Osteocyte (in vitro differentiated cells): ENCODE measurements around the gene MGRN1. TPM values are rescaled to one million over a fixed set of nuclear protein-coding genes. Genes with fewer than 3 reads are reported as not detected.

Experiments used
- DNase-seq: peaks from one replicate; pipeline ENCODE4 v3.0.0; 2021; ENCODE audit warnings: mixed read lengths; ENCODE audit not compliant: unreplicated experiment; ENCODE audit errors: extremely low spot score
- H3K27ac Mint-ChIP-seq: one replicate; pipeline ENCODE4 v1.8.0; 2021; ENCODE audit warnings: mild to moderate bottlenecking, mixed read lengths; ENCODE audit not compliant: unreplicated experiment
- H3K27me3 Mint-ChIP-seq: one replicate; pipeline ENCODE4 v1.8.0; 2021; ENCODE audit warnings: mixed read lengths; ENCODE audit not compliant: unreplicated experiment
- H3K36me3 Mint-ChIP-seq: one replicate; pipeline ENCODE4 v1.8.0; 2021; ENCODE audit warnings: mixed read lengths; ENCODE audit not compliant: unreplicated experiment
- H3K4me1 Mint-ChIP-seq: one replicate; pipeline ENCODE4 v1.8.0; 2021; ENCODE audit warnings: mixed read lengths; ENCODE audit not compliant: unreplicated experiment
- H3K4me3 Mint-ChIP-seq: one replicate; pipeline ENCODE4 v1.8.0; 2021; ENCODE audit warnings: mild to moderate bottlenecking, moderate library complexity, mixed read lengths; ENCODE audit not compliant: unreplicated experiment
- H3K9me3 Mint-ChIP-seq: one replicate; pipeline ENCODE4 v1.8.0; 2021; ENCODE audit warnings: mixed read lengths; ENCODE audit not compliant: unreplicated experiment
- CTCF ChIP-seq: fragments of 200-600 bp; sonication (generic); IDR thresholded peaks from 2 replicates; pipeline ENCODE4 v1.5.0; 2021; ENCODE audit warnings: antibody characterized with exemption, mild to moderate bottlenecking, moderate library complexity
- total RNA-seq: library from RNA; stranded (reverse); gene quantifications from 2 replicates; pipeline ENCODE4 v1.2.1, GENCODE V29; 2021

The MGRN1 gene
- total RNA-seq, 1 donor from 2014 or later, result 94.6 TPM

- Mint-ChIP-seq H3K27me3 (no peaks in the 10 kb centered on the region), H3K9me3 (no peaks in the 10 kb centered on the region), H3K27ac (peak overlapping the region; percentile 81), H3K36me3 (peaks cover 4% of the 10 kb centered on the region), H3K4me3 (no peak overlapping the region), H3K4me1 (peaks cover 15% of the 10 kb centered on the region)
- no peak for TF ChIP-seq CTCF
- no peak for DNase-seq
Observed at GRCh38 chr16:4691666-4692412, 67.2 kb downstream of the MGRN1 start.

DNA sequence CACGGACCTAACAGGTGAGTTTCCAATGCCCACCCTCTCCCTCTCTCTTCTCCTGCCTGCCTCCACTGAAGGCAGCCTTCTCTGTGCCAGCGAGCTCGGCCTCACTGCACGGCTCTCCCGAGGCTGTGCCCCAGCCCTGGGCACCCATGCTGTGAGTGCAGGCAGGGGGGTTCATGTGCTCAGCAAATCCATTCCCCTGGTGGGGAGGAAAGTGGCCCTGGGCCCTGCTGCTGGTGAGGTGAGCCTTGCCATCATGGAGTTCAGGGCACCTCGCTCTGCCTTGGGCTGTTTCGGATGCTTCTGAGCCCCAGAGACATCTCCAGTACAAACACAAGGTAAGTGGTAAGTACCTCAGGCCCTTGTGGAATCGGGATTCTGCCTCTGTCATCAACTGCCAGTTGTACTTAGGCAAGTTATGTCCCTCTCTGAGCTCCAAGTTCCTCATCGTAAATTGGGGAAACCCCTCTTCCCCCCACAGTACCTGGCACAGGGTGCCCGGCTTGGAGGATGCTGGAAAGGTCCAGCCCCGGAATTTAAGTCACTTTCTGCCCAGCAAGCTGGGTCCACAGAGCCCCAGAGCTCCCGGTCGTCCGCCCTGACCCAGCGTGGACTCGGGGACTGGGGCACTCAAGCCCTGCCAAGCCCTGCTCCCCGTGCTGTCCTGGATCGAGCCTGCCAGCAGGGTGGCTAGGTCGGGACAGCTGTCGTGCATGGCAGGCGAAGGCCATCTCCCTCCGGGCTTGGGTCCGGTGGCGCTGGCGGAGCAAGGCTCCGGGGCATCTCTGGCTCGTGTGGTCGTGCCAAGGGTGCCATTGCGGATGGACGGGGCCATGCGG is 68.1 kb downstream of the MGRN1 start:
- peaks cover 4% of the 10 kb centered on the region for H3K36me3 Mint-ChIP-seq
- H3K27me3 Mint-ChIP-seq, result no peaks in the 10 kb centered on the region
- H3K4me3 Mint-ChIP-seq, result peak overlapping the region; percentile 80
- DNase-seq, result no peak
- peaks cover 15% of the 10 kb centered on the region for H3K4me1 Mint-ChIP-seq
- peak overlapping the region; percentile 66 for H3K27ac Mint-ChIP-seq
- H3K9me3 Mint-ChIP-seq, result no peaks in the 10 kb centered on the region
- TF ChIP-seq CTCF, result no peak

- no peaks in the 10 kb centered on the region for H3K9me3 Mint-ChIP-seq
- H3K36me3 Mint-ChIP-seq, result peaks cover 8% of the 10 kb centered on the region
- H3K27ac Mint-ChIP-seq, result peak within 1 kb of the TSS; percentile 67
- H3K4me3 Mint-ChIP-seq, result peak within 1 kb of the TSS; percentile 80
- H3K4me1 Mint-ChIP-seq, result peaks cover 15% of the 10 kb centered on the region
- peak; percentile 51 for TF ChIP-seq CTCF
- peak; percentile 99 for DNase-seq
- no peaks in the 10 kb centered on the region for H3K27me3 Mint-ChIP-seq
Observed at GRCh38 chr16:4693296-4693955, 68.8 kb downstream of the MGRN1 start, which contains the start of gene NUDT16L1. Gene NUDT16L1 (plus strand): TSS chr16:4693562. CDS start chr16:4693727, 165 bp downstream.

- no peak for TF ChIP-seq CTCF
- H3K9me3 Mint-ChIP-seq, result no peaks in the 10 kb centered on the region
- peaks cover 15% of the 10 kb centered on the region for H3K4me1 Mint-ChIP-seq
- peak overlapping the region; percentile 50 for H3K27ac Mint-ChIP-seq
- peaks cover 8% of the 10 kb centered on the region for H3K36me3 Mint-ChIP-seq
- H3K4me3 Mint-ChIP-seq, result peak overlapping the region; percentile 74
- H3K27me3 Mint-ChIP-seq, result no peaks in the 10 kb centered on the region
- no peak for DNase-seq
Observed at GRCh38 chr16:4693956-4694641, 69.5 kb downstream of the MGRN1 start.
